Hepatocyte (in vitro differentiated cells): ENCODE results near the gene RBM28. TPM values are rescaled to one million over a fixed set of nuclear protein-coding genes. Genes with fewer than 3 reads are reported as not detected.

Source experiments
- DNase-seq: peaks from one replicate; pipeline ENCODE4 v3.0.0-alpha.2; 2016; ENCODE audit warnings: low spot score
- H2AFZ ChIP-seq: fragments of 200-600 bp; sonication (generic); 2 replicates; pipeline ENCODE4 v1.6.0; 2016; ENCODE audit warnings: antibody characterized with exemption, mild to moderate bottlenecking
- H3K27ac ChIP-seq: fragments of 200-600 bp; sonication (generic); 2 replicates; pipeline ENCODE4 v1.5.1; 2016; ENCODE audit warnings: mild to moderate bottlenecking
- H3K27me3 ChIP-seq: fragments of 200-600 bp; sonication (generic); 2 replicates; pipeline ENCODE4 v1.6.1; 2016
- H3K36me3 ChIP-seq: fragments of 200-600 bp; sonication (generic); replicated peaks from 2 replicates; pipeline ENCODE4 v1.5.1; 2016; ENCODE audit warnings: low read depth; ENCODE audit not compliant: insufficient read depth
- H3K4me1 ChIP-seq: fragments of 200-600 bp; sonication (generic); 2 replicates; pipeline ENCODE4 v1.5.1; 2016; ENCODE audit warnings: mild to moderate bottlenecking, moderate library complexity; ENCODE audit not compliant: insufficient read depth
- H3K4me2 ChIP-seq: fragments of 200-600 bp; sonication (generic); 2 replicates; pipeline ENCODE4 v1.6.0; 2016
- H3K4me3 ChIP-seq: fragments of 200-600 bp; sonication (generic); 2 replicates; pipeline ENCODE4 v1.5.1; 2016; ENCODE audit warnings: mild to moderate bottlenecking
- H3K79me2 ChIP-seq: fragments of 200-600 bp; sonication (generic); 2 replicates; pipeline ENCODE4 v1.6.0; 2017; ENCODE audit warnings: mild to moderate bottlenecking
- H3K9me2 ChIP-seq: fragments of 200-600 bp; sonication (generic); replicated peaks from 2 replicates; pipeline ENCODE4 v1.6.0; 2017; ENCODE audit warnings: mild to moderate bottlenecking; ENCODE audit not compliant: insufficient read depth
- H3K9me3 ChIP-seq: fragments of 200-600 bp; sonication (generic); 2 replicates; pipeline ENCODE4 v1.5.1; 2016; ENCODE audit warnings: low read depth, mild to moderate bottlenecking
- H4K20me1 ChIP-seq: fragments of 200-600 bp; sonication (generic); 2 replicates; pipeline ENCODE4 v1.6.0; 2016; ENCODE audit warnings: mild to moderate bottlenecking; ENCODE audit not compliant: insufficient read depth, poor library complexity, severe bottlenecking
- CTCF ChIP-seq: fragments of 200-600 bp; sonication (generic); IDR thresholded peaks from 2 replicates; pipeline ENCODE4 v1.5.1; 2016; ENCODE audit warnings: antibody characterized with exemption, mild to moderate bottlenecking; ENCODE audit not compliant: poor library complexity
- EZH2 ChIP-seq: fragments of 200-600 bp; sonication (generic); IDR thresholded peaks from 2 replicates; pipeline ENCODE4 v1.6.1; 2016; ENCODE audit warnings: antibody characterized with exemption, mild to moderate bottlenecking, borderline replicate concordance
- EZH2phosphoT487 ChIP-seq: fragments of 200-600 bp; sonication (generic); IDR thresholded peaks from one replicate; pipeline ENCODE4 v1.6.1; 2018; ENCODE audit warnings: antibody characterized with exemption, mild to moderate bottlenecking, low read depth, moderate library complexity; ENCODE audit not compliant: unreplicated experiment, severe bottlenecking
- WGBS: methylation state at CpG from one replicate; pipeline ENCODE4 v1.1.6; 2016; ENCODE audit warnings: low lambda C conversion rate; ENCODE audit errors: missing lambda C conversion rate; 5-methylcytosine and 5-hydroxymethylcytosine counted together
- polyA plus RNA-seq: library from polyadenylated mRNA; unstranded; fragments of >200 nt; fragmentation: Nextera tagmentation; extraction: Ambion mirVana; gene quantifications from 2 replicates; pipeline ENCODE4 v1.2.1, GENCODE V29; 2016
- total RNA-seq: library from RNA; depleted of rRNA; stranded (reverse); fragments of >200 nt; gene quantifications from 2 replicates; pipeline ENCODE4 v1.2.3, GENCODE V29; 2014

RBM28 gene
- total and polyA plus RNA-seq, 2 experiments from 2014 or later = 19.3 to 26.4 TPM

GRCh38 chr7:128376077-128376476 lies 32.4 kb upstream of the RBM28 start:
- Histone ChIP-seq H3K9me3 (no peaks in the 10 kb centered on the region), H3K27me3 (no peaks in the 10 kb centered on the region), H3K36me3 (no peaks in the 10 kb centered on the region), H4K20me1 (no peaks in the 10 kb centered on the region), H3K79me2 (no peaks in the 10 kb centered on the region), H3K4me2 (no peak overlapping the region), H2AFZ (no peak overlapping the region), H3K4me3 (no peak overlapping the region), H3K9me2 (no peaks in the 10 kb centered on the region), H3K4me1 (no peaks in the 10 kb centered on the region), H3K27ac (no peak overlapping the region)
- no peak for TF ChIP-seq CTCF
- TF ChIP-seq EZH2 = no peak
- no peak for TF ChIP-seq EZH2phosphoT487
- 94% methylated on average over 3 of the region's 3 CpGs for WGBS
- no peak for DNase-seq

- DNase-seq = no peak
- no peaks in the 10 kb centered on the region for H3K36me3 ChIP-seq
- H4K20me1 ChIP-seq = no peaks in the 10 kb centered on the region
- 47% methylated on average over 1 of the region's 1 CpG for WGBS
- H3K4me3 ChIP-seq = no peak overlapping the region
- H3K79me2 ChIP-seq = no peaks in the 10 kb centered on the region
- H3K27me3 ChIP-seq = no peaks in the 10 kb centered on the region
- no peak overlapping the region for H3K4me2 ChIP-seq
- H2AFZ ChIP-seq = no peak overlapping the region
- H3K27ac ChIP-seq = no peak overlapping the region
- H3K4me1 ChIP-seq = no peaks in the 10 kb centered on the region
- no peaks in the 10 kb centered on the region for H3K9me2 ChIP-seq
- no peaks in the 10 kb centered on the region for H3K9me3 ChIP-seq
- no peak for TF ChIP-seq EZH2
- TF ChIP-seq CTCF = no peak
- no peak for TF ChIP-seq EZH2phosphoT487
These were observed 30.3 kb upstream of the RBM28 start for GRCh38 chr7:128374041-128374440.

GRCh38 chr7:128373606-128374005 lies 29.9 kb upstream of the RBM28 start:
- Histone ChIP-seq H3K36me3 (no peaks in the 10 kb centered on the region), H2AFZ (no peak overlapping the region), H3K79me2 (no peaks in the 10 kb centered on the region), H3K4me1 (no peaks in the 10 kb centered on the region), H4K20me1 (no peaks in the 10 kb centered on the region), H3K27ac (no peak overlapping the region), H3K4me3 (no peak overlapping the region), H3K9me2 (no peaks in the 10 kb centered on the region), H3K4me2 (no peak overlapping the region), H3K9me3 (no peaks in the 10 kb centered on the region), H3K27me3 (no peaks in the 10 kb centered on the region)
- no peak for TF ChIP-seq CTCF
- no peak for TF ChIP-seq EZH2
- TF ChIP-seq EZH2phosphoT487 = no peak
- no peak for DNase-seq
- WGBS = 83% methylated on average over 2 of the region's 2 CpGs

DNA sequence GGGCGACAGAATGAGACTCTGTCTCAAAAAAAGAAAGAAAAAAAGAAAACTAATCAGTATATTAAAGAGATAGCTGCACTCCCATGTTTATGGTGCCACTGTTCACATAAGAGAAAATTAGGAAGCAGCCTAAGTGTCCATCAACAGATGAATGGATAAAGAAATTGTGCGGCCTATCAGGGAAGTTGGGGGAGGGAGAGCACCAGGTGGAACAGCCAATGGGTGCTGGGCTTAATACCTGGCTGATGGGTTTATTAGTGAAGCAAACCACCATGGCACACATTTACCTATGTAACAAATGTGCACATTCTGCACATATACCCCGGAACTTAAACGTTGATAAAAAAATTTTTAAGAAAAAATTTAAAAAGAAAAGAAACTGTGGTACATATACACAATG lies 26.8 kb upstream of the RBM28 start:
- Histone ChIP-seq H3K79me2 (no peaks in the 10 kb centered on the region), H3K4me2 (no peak overlapping the region), H3K4me3 (no peak overlapping the region), H3K4me1 (no peaks in the 10 kb centered on the region), H4K20me1 (no peaks in the 10 kb centered on the region), H3K9me2 (no peaks in the 10 kb centered on the region), H3K27me3 (peaks cover 17% of the 10 kb centered on the region), H3K27ac (no peak overlapping the region), H3K9me3 (no peaks in the 10 kb centered on the region), H3K36me3 (no peaks in the 10 kb centered on the region), H2AFZ (no peak overlapping the region)
- WGBS = 89% methylated on average over 4 of the region's 4 CpGs
- TF ChIP-seq EZH2 (no peak), EZH2phosphoT487 (no peak), CTCF (no peak)
- DNase-seq = no peak
